ENCODE measurements around the gene NRBF2.

DNA sequence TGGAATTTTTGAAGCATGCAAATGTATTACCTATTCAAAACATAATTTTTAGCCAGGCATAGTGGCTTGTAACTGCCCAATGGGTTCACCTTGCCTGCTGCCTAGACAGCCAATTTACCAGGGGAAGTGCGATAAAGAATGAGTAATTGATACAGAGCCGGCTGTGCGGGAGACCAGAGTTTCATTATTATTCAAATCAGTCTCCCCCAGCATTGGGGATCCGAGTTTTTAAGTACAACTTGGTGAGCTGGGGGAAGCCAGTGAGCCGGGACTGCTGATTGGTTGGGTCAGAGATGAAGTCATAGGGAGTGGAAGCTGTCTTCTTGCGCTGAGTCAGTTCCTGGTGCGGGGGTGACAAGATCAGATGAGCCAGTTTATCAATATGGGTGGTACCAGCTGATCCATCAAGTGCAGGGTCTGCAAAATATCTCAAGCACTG is 29.1 kb upstream of the NRBF2 start:
- TF ChIP-seq POLR2A (IDR thresholded peaks at IDR 0.05), result no peak
- TF ChIP-seq, protein P1, sequence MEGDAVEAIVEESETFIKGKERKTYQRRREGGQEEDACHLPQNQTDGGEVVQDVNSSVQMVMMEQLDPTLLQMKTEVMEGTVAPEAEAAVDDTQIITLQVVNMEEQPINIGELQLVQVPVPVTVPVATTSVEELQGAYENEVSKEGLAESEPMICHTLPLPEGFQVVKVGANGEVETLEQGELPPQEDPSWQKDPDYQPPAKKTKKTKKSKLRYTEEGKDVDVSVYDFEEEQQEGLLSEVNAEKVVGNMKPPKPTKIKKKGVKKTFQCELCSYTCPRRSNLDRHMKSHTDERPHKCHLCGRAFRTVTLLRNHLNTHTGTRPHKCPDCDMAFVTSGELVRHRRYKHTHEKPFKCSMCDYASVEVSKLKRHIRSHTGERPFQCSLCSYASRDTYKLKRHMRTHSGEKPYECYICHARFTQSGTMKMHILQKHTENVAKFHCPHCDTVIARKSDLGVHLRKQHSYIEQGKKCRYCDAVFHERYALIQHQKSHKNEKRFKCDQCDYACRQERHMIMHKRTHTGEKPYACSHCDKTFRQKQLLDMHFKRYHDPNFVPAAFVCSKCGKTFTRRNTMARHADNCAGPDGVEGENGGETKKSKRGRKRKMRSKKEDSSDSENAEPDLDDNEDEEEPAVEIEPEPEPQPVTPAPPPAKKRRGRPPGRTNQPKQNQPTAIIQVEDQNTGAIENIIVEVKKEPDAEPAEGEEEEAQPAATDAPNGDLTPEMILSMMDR (IDR thresholded peaks at IDR 0.05), result no peak

Measured in ovary (tissue), 3 donors.